Choroid plexus epithelial cell (primary cell): ENCODE data around the gene STAT2.
A peak's percentile ranks its signal among the peaks of the same experiment; 100 is the strongest.
"Not testable (repeated sequence)": the region's sequence is repeated elsewhere in the genome, so short reads cannot be mapped to it uniquely, and the experiment has no call there.

ENCODE experiments used
- DNase-seq: peaks from one replicate; pipeline ENCODE4 v3.0.0-alpha.2; 2010; ENCODE audit warnings: low read depth
- H3K4me3 ChIP-seq: 2 replicates; pipeline ENCODE4 v1.5.1; 2011; ENCODE audit warnings: low read depth, mild to moderate bottlenecking, control low read depth, low read length, moderate library complexity
- TF ChIP-seq, protein P1 (sequence below): conservative IDR thresholded peaks from 2 replicates; pipeline ENCODE4 v1.5.1; 2011; ENCODE audit warnings: low read depth, mild to moderate bottlenecking, control low read depth, inconsistent platforms, low read length, moderate library complexity

Gene STAT2

DNA sequence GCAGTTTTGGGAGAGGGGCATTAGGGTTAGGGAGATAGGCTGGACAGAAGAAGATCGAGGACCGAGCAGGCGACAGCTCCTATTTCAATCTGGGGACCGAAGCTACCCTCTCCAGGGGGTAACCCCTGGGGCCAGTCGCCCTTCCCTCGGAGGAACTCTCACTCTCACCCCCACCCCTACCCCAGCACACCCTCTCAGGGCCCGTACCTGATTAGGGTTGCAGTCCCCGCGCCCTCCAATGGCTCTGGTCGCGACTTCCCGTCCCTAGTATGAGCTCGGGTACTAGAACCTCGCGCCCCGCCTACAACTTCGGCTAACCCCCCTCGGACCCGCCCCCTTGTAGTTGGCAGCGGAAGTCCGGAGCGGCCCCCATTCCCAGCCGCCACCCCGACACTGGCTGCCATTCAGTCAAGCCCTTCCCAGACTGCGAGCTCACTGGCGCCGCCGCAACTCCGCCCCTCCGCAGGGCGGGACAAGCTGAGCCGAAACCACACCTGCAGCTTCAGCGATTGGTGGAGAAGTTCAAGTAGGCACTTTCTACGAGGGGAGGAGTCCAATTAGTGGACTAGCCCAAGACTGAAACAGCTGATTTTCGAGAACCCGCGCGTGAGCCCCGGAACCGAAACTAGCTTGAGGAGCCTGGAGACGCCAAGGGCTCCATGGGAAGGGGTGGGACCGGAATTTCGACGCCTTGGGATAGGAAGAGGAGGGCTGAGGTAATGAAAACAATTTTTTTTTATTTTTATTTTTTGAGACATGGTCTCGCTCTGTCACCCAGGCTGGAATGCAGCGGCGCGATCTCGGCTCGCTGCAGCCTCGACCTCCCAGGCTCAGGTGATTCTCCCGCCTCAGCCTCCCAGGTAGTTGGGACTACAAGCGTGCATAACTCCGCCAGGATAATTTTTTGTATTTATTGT, at the start of gene STAT2:
Gene STAT2 (minus strand): TSS at position 257 of the 917 bp plus-strand sequence. CDS start 3,536 bp downstream, outside the sequence.
- DNase-seq = peak; percentile 100
- peak within 1 kb of the TSS; percentile 99 for H3K4me3 ChIP-seq
- TF ChIP-seq, protein P1, sequence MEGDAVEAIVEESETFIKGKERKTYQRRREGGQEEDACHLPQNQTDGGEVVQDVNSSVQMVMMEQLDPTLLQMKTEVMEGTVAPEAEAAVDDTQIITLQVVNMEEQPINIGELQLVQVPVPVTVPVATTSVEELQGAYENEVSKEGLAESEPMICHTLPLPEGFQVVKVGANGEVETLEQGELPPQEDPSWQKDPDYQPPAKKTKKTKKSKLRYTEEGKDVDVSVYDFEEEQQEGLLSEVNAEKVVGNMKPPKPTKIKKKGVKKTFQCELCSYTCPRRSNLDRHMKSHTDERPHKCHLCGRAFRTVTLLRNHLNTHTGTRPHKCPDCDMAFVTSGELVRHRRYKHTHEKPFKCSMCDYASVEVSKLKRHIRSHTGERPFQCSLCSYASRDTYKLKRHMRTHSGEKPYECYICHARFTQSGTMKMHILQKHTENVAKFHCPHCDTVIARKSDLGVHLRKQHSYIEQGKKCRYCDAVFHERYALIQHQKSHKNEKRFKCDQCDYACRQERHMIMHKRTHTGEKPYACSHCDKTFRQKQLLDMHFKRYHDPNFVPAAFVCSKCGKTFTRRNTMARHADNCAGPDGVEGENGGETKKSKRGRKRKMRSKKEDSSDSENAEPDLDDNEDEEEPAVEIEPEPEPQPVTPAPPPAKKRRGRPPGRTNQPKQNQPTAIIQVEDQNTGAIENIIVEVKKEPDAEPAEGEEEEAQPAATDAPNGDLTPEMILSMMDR = no peak

DNA sequence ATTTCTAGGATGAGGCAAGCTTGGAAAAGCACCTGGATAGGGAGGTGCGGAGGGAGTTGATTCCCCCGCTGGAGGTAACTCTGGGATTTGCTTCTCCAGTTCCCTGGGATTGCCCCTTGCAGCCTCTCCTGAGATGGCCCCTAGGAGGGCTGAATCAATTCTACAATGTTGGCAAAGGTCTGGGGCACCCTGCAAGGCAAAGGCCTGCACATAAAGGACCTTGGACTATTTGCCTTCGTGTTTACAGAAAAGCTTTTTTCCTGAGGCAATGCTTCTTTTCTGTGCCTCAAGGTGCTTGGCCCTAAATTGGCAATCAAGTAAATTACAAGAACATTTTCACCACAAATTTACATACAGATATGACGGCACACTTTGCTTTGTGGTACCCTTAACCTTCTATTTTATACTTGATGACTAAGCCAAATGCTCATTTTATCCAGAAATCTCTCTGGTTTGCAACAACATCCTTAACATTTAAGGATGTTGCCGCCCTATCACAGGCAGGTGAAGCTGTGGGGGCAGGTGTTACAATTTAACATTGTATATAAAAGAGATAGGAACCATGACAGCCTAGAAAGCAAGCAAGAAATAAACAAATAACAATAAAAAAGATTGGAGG, 49.0 kb upstream of the STAT2 start:
- DNase-seq = no peak
- TF ChIP-seq, protein P1 = no peak
- H3K4me3 ChIP-seq = no peak overlapping the region

DNA sequence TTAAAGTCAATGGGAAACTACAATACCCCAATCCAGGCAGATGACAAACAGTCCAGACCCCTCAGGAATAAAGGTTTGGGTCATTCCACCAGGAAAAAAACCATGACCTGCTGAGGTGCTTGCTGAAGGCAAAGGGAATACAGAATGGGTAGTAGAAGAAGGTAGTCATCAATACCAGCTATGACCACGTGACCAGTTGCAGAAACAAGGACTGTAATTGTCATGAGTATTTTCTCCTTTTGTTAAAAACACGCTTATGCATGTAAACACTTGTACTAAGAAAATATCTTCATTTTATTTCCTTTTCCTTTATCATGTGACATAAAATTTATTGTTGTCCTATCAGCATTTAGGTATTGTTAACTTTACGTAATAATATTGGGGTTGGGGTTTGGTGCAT, 44.3 kb upstream of the STAT2 start:
- DNase-seq, H3K4me3 ChIP-seq: not testable (repeated sequence)

DNA sequence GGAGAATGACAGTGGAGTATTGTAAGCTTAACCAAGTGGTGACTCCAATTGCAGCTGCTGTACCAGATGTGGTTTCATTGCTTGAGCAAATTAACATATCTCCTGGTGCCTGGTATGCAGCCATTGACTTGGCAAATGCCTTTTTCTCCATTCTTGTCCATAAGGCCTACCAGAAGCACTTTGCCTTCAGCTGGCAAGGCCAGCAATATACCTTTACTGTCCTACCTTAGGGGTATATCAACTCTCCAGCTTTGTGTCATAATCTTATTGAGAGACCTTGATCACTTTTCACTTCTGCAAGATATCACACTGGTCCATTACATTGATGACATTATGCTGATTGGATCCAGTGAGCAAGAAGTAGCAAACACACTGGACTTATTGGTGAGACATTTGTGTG, 41.7 kb upstream of the STAT2 start:
- not testable (repeated sequence) for H3K4me3 ChIP-seq

DNA sequence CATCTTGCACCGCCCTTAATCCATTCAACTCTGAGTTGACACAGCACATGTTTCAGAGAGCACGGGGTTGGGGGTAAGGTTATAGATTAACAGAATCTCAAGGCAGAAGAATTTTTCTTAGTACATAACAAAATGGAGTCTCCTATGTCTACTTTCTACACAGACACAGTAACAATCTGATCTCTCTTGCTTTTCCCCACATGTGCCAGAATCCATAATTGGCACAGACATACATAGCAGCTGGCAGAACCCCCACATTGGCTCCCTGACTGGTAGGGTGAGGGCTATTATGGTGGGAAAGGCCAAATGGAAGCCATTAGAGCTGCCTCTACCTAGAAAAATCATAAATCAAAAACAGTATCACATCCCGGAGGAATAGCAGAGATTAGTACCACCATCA, 41.2 kb upstream of the STAT2 start:
- not testable (repeated sequence) for DNase-seq

More for the DNA sequence above, 41.7 kb upstream of the STAT2 start:
- not testable (repeated sequence) for DNase-seq

DNA sequence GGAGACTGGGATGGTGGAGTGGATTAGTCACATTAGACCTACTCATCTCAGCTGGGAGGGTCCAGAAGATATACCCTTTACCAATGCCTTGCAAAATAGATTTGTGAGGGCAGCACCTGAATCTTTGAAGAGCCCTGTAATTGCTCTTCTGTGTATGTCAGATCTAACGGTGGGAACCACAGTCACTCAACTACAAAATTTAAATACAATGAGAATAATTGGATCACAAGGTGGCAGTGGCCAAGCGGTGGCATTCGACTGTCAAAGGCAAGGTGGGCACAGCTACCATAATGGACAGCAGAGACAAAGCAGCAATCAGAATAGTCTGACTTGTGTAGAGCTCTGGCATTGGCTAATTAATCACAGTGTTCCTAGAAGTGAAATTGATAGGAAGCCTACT, 39.6 kb upstream of the STAT2 start:
- H3K4me3 ChIP-seq = not testable (repeated sequence)

More for the DNA sequence above, 41.2 kb upstream of the STAT2 start:
- not testable (repeated sequence) for H3K4me3 ChIP-seq

DNA sequence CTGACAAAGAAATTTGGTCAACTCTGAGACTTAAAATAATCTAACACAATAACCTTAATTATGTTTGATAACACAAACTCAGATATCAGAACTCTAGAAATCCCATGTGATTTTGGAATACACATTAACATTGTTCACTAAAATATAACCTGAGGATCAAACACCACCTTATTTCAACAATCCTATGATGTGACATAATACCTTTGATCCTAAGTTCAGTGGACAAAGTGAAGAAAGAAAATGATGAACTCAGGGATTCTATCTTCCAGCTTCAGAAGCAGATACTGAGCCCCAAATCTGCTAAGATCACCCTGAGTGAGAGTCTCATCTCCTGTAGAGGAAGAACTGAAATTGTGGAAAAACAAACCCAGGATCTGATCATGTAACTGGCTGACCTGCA, 38.4 kb upstream of the STAT2 start:
- no peak overlapping the region for H3K4me3 ChIP-seq
- no peak for DNase-seq
- TF ChIP-seq, protein P1 = no peak

More for the DNA sequence above, 39.6 kb upstream of the STAT2 start:
- not testable (repeated sequence) for DNase-seq

DNA sequence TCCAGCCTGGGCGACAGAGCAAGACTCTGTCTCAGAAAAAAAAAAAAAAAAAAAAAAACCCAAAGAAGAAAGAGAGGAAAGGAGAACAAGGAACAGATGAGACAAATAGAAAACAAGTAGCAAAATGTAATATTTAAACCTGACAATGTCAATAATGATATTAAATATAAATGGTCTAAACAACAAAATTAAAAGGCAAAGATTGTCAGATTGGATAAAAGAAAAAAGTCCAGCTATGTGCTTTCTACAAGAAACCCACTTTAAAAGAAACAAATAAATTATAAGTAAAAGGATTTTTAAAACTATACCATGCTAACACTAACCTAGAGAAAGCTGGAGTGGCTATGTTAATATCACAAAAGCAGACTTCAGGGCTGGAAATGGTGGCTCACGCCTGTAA, 32.4 kb upstream of the STAT2 start:
- no peak for DNase-seq
- H3K4me3 ChIP-seq = no peak overlapping the region
- TF ChIP-seq, protein P1 = no peak

DNA sequence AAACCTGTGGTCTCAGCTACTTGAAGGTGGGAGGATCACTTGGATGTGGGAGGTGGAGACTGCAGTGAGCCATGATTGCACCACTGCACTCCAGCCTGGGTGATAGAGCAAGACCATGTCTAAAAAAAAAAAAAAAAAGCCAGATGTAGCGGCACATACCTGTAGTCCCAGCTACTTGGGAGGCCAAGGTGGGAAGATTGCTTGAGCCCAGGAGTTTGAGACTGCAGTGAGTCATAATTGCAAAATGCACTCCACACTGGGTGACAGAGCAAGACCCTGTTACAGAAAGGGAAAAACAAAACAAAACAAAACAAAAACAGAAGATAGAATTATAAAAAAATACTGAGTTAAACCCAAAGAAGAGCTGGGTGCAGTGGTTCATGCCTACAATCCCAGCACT, 31.8 kb upstream of the STAT2 start:
- no peak for DNase-seq
- H3K4me3 ChIP-seq = no peak overlapping the region
- TF ChIP-seq, protein P1 = no peak
